Measurements from ENCODE around the gene CDH4. TPM values are rescaled to one million over a fixed set of nuclear protein-coding genes. Genes with fewer than 3 reads are reported as not detected.

Gene CDH4
- total and polyA plus RNA-seq, 12 donors: 0.04 to 0.25 (median 0.08) TPM; not detected in 5

DNA sequence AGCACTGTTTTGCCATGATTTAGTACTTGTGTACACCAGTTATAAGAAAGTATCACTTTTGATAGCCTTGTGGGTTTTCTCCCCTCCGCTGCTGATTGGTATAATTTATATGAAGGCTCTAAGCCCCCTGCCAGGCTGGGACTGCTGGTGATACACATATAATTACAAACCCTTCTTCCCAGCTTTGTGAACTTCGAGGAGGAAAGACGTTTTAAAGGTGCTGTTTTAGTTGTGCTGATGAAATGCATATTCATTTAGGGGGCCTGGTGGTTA is 567.4 kb downstream of the CDH4 start:
- 76 to 84% methylated on average over 3 of the region's 3 CpGs for WGBS, 2 donors
- TF ChIP-seq, protein P1, sequence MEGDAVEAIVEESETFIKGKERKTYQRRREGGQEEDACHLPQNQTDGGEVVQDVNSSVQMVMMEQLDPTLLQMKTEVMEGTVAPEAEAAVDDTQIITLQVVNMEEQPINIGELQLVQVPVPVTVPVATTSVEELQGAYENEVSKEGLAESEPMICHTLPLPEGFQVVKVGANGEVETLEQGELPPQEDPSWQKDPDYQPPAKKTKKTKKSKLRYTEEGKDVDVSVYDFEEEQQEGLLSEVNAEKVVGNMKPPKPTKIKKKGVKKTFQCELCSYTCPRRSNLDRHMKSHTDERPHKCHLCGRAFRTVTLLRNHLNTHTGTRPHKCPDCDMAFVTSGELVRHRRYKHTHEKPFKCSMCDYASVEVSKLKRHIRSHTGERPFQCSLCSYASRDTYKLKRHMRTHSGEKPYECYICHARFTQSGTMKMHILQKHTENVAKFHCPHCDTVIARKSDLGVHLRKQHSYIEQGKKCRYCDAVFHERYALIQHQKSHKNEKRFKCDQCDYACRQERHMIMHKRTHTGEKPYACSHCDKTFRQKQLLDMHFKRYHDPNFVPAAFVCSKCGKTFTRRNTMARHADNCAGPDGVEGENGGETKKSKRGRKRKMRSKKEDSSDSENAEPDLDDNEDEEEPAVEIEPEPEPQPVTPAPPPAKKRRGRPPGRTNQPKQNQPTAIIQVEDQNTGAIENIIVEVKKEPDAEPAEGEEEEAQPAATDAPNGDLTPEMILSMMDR (IDR thresholded peaks at IDR 0.05): no peak
- ATAC-seq (no peak), DNase-seq (no peak)
- intact Hi-C loops (cut with DNase I): no loop called here
- Histone ChIP-seq H3K27ac (no peak overlapping the region), H3K27me3 (peaks cover 0 to 28% (median 0%) of the 10 kb centered on the region in 7 donors), H3K9me3 (no peaks in the 10 kb centered on the region), H3K36me3 (no peaks in the 10 kb centered on the region), H3K4me1 (no peaks in the 10 kb centered on the region), H3K4me3 (no peak overlapping the region)

DNA sequence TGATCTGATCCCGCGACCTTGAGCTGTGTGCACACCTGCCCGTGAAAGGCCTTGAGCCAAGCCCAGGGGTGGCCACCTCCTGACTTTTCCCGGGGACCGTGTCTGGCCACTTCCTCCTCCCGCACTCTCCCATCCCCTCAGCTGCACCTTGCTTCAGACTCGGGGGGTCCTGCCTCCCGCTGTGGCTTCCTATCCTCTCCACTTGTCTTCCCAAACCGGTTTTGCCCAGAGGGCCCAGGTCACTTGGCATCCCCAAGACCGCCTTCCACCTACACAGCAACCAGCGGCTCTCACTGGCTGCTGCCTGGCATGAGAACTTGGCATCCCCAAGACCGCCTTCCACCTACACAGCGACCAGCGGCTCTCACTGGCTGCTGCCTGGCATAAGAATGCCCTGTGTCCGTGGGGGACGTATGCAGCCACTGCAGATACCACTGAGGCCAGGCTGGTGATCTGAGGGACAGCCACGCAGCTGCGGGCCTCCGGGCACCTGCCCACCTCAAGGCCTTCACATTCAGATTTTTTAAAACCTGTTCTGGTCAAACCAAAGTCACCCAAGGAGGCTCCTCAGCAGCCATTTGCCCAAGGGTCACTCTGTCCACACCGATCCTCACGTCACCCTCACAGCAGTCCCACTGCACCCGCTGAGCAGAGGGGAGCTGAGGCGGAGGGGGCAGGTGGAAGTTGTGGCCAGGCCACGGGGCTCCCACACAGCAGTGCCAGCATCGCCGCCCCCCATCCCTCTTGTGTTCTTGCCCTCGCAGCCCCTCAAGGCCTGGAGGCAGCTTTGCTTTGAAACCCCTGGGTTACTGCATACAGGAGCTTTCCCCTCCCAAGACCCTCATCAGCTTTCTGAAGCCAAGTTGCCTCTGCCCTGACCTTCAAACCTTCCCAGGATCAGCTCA is 568.1 kb downstream of the CDH4 start:
- Histone ChIP-seq H3K4me1 (no peaks in the 10 kb centered on the region), H3K4me3 (no peak overlapping the region), H3K27ac (no peak overlapping the region), H3K27me3 (peaks cover 0 to 25% (median 2%) of the 10 kb centered on the region in 7 donors), H3K9me3 (no peaks in the 10 kb centered on the region), H3K36me3 (no peaks in the 10 kb centered on the region)
- DNase-seq (no peak), ATAC-seq (no peak)
- TF ChIP-seq, protein P1 (IDR thresholded peaks at IDR 0.05): no peak
- 82 to 87% methylated on average over 27 of the region's 27 CpGs for WGBS, 2 donors
- intact Hi-C loops (cut with DNase I): loop anchor here in 2 of 10 donors (5.0 to 10.0 kb wide), 2 partner anchors 55 to 258 kb away; no protein-coding TSS in a partner anchor

DNA sequence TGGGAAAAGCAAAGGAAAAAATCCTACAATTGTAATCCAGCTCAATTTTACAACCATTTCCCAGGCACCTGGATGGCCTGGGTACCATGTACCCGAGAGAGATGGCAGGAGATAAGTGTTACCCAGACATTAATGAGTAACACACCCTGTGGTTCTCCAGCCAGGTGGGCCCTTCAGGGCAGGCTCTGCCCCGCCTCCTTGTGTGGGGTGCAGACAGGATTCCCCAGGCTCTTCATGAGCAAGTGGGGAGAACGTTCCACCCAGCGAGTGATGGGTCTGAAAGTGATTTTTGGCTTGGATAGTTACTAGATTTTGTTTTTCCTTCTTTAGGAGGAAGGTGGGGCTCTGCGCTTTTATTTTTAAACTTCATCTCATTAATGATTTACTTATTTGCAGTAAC is 569.7 kb downstream of the CDH4 start:
- H3K4me3 ChIP-seq: no peak overlapping the region
- no peaks in the 10 kb centered on the region for H3K36me3 ChIP-seq
- DNase-seq (no peak), ATAC-seq (no peak)
- H3K9me3 ChIP-seq: peaks cover 0 to 5% (median 0%) of the 10 kb centered on the region in 11 donors
- peaks cover 0 to 23% (median 5%) of the 10 kb centered on the region in 7 donors for H3K27me3 ChIP-seq
- H3K27ac ChIP-seq: no peak overlapping the region
- intact Hi-C loops (cut with DNase I): loop anchor here in 2 of 10 donors (5.0 to 10.0 kb wide), 2 partner anchors 57 to 259 kb away; no protein-coding TSS in a partner anchor
- TF ChIP-seq, protein P1 (IDR thresholded peaks at IDR 0.05): no peak
- WGBS, 2 donors: 77 to 78% methylated on average over 5 of the region's 5 CpGs
- H3K4me1 ChIP-seq: no peaks in the 10 kb centered on the region

DNA sequence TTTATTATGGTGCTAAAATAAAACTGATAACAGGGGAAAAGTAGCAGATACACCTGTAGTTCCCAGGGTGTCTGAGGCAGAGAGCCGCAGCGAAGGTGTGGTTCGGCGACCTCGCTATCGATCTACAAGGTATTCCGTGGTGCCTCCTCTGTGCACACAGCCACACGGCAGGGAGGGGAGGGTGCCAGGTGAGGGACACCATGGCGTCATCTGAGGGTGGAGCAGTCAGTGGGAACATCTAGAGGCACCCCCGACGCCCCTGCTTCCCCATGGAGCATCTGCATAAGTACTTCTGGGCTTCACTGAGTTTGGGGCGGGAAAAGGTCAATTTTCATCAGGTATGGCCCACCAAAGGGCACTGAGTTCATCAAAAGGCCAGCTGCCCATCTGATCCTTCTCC is 570.3 kb downstream of the CDH4 start:
- DNase-seq: no peak

More for the DNA sequence above, 570.3 kb downstream of the CDH4 start:
- Histone ChIP-seq H3K27ac (no peak overlapping the region), H3K27me3 (peaks cover 0 to 23% (median 5%) of the 10 kb centered on the region in 7 donors), H3K36me3 (no peaks in the 10 kb centered on the region), H3K4me1 (no peaks in the 10 kb centered on the region), H3K9me3 (peaks cover 0 to 9% (median 0%) of the 10 kb centered on the region in 11 donors), H3K4me3 (no peak overlapping the region)
- intact Hi-C loops (cut with DNase I): loop anchor here in 2 of 10 donors (5.0 to 10.0 kb wide), 2 partner anchors 58 to 260 kb away; no protein-coding TSS in a partner anchor
- WGBS, 2 donors: 86 to 92% methylated on average over 12 of the region's 12 CpGs
- TF ChIP-seq, protein P1 (IDR thresholded peaks at IDR 0.05): no peak
- ATAC-seq: no peak

Measured in heart right ventricle (tissue), 16 donors.